GM12872 (cell line): ENCODE results near the gene HELLS.

Experiments used
- TF ChIP-seq, protein P1 (sequence below): IDR thresholded peaks from 3 replicates; pipeline ENCODE4 v1.5.1; 2011; ENCODE audit warnings: low read depth, mild to moderate bottlenecking, low read length, moderate library complexity; ENCODE audit not compliant: insufficient read depth

Gene HELLS

GRCh38 chr10:94622666-94623205 is 77.1 kb downstream of the HELLS start:
- TF ChIP-seq, protein P1, sequence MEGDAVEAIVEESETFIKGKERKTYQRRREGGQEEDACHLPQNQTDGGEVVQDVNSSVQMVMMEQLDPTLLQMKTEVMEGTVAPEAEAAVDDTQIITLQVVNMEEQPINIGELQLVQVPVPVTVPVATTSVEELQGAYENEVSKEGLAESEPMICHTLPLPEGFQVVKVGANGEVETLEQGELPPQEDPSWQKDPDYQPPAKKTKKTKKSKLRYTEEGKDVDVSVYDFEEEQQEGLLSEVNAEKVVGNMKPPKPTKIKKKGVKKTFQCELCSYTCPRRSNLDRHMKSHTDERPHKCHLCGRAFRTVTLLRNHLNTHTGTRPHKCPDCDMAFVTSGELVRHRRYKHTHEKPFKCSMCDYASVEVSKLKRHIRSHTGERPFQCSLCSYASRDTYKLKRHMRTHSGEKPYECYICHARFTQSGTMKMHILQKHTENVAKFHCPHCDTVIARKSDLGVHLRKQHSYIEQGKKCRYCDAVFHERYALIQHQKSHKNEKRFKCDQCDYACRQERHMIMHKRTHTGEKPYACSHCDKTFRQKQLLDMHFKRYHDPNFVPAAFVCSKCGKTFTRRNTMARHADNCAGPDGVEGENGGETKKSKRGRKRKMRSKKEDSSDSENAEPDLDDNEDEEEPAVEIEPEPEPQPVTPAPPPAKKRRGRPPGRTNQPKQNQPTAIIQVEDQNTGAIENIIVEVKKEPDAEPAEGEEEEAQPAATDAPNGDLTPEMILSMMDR, result no peak

- TF ChIP-seq, protein P1, result no peak
Measured at GRCh38 chr10:94623572-94623971, 78.0 kb downstream of the HELLS start.

GRCh38 chr10:94626476-94626875 is 80.9 kb downstream of the HELLS start:
- TF ChIP-seq, protein P1, result no peak

- TF ChIP-seq, protein P1, result no peak
Measured at GRCh38 chr10:94627511-94627910, 81.9 kb downstream of the HELLS start.

GRCh38 chr10:94630017-94630688 is 84.6 kb downstream of the HELLS start:
- TF ChIP-seq, protein P1, result peak; percentile 49; the same call in 2 of the 3 replicates

GRCh38 chr10:94631077-94631875 is 85.7 kb downstream of the HELLS start:
- TF ChIP-seq, protein P1, result no peak

- TF ChIP-seq, protein P1, result no peak
Measured at GRCh38 chr10:94632954-94633353, 87.4 kb downstream of the HELLS start.
